Activated CD8-positive, alpha-beta T cell treated with anti-CD3 and anti-CD28 coated beads for 36 hours (primary cell): ENCODE measurements around the gene FAM83C. TPM values are rescaled to one million over a fixed set of nuclear protein-coding genes. Genes with fewer than 3 reads are reported as not detected.

Source experiments
- ATAC-seq: fragments of 200-7000 bp; cut with Tn5 transposase; one replicate; pipeline ENCODE4 v1.10.0; 2021; ENCODE audit warnings: mild to moderate bottlenecking, moderate library complexity
- CTCF ChIA-PET: fragments of 350-600 bp; sonication (Branson Sonifier 250); formaldehyde crosslinking; loops from one replicate; lab custom pipeline; 2021; ENCODE audit warnings: antibody characterized with exemption; lab: Charles Lee
- POLR2A ChIA-PET: fragments of 350-600 bp; sonication (Branson Sonifier 250); formaldehyde crosslinking; loops from one replicate; lab custom pipeline; 2021; ENCODE audit warnings: antibody characterized with exemption; lab: Charles Lee
- DNase-seq: peaks from one replicate; pipeline ENCODE4 v3.0.0-alpha.2; 2020
- H3K27ac Mint-ChIP-seq: one replicate; pipeline ENCODE4 v1.8.0; 2021; ENCODE audit warnings: mild to moderate bottlenecking, mixed read lengths
- H3K27me3 Mint-ChIP-seq: one replicate; pipeline ENCODE4 v1.8.0; 2021; ENCODE audit warnings: mixed read lengths
- H3K36me3 Mint-ChIP-seq: one replicate; pipeline ENCODE4 v1.8.0; 2021; ENCODE audit warnings: low read depth, mixed read lengths
- H3K4me1 Mint-ChIP-seq: one replicate; pipeline ENCODE4 v1.8.0; 2021; ENCODE audit warnings: low read depth, mixed read lengths
- H3K4me3 Mint-ChIP-seq: one replicate; pipeline ENCODE4 v1.8.0; 2021; ENCODE audit warnings: mild to moderate bottlenecking, moderate library complexity, mixed read lengths
- H3K9me3 Mint-ChIP-seq: one replicate; pipeline ENCODE4 v1.8.0; 2021; ENCODE audit warnings: mixed read lengths
- CTCF ChIP-seq: fragments of 200-600 bp; IDR thresholded peaks from one replicate; pipeline ENCODE4 v1.8.0; 2022; ENCODE audit warnings: antibody characterized with exemption, mild to moderate bottlenecking
- intact Hi-C: fragments of 100-400 bp; cut with micrococcal nuclease; formaldehyde crosslinking; loops from one replicate; pipeline ENCODE4 v1.10.0; 2022
- total RNA-seq, 2 experiments: library from RNA; stranded (reverse); gene quantifications; one replicate each; pipeline ENCODE4 v1.2.3, GENCODE V29; 2021

Gene FAM83C
- total RNA-seq, 2 experiments from 2014 or later = not detected

GRCh38 chr20:35326021-35326739, 34.0 kb upstream of the FAM83C start:
- ChIA-PET POLR2A (interaction anchor here (0.6 to 1.2 kb wide), 2 partner anchors 21 to 43 kb away, joined by 3 read pairs; no protein-coding TSS in a partner anchor), CTCF (no interaction called here)
- intact Hi-C loops = no loop called here
- Mint-ChIP-seq H3K27ac (peak overlapping the region; percentile 2), H3K27me3 (no peaks in the 10 kb centered on the region), H3K4me3 (no peak overlapping the region), H3K4me1 (peaks cover 46% of the 10 kb centered on the region), H3K36me3 (peaks cover 4% of the 10 kb centered on the region), H3K9me3 (no peaks in the 10 kb centered on the region)
- no peak for DNase-seq
- no peak for ATAC-seq
- no peak for TF ChIP-seq CTCF

GRCh38 chr20:35325401-35325800, 33.2 kb upstream of the FAM83C start:
- ATAC-seq (no peak), DNase-seq (no peak)
- intact Hi-C loops = no loop called here
- Mint-ChIP-seq H3K27me3 (no peaks in the 10 kb centered on the region), H3K36me3 (peaks cover 4% of the 10 kb centered on the region), H3K9me3 (no peaks in the 10 kb centered on the region), H3K27ac (no peak overlapping the region), H3K4me3 (no peak overlapping the region), H3K4me1 (peaks cover 42% of the 10 kb centered on the region)
- ChIA-PET POLR2A (no interaction called here), CTCF (no interaction called here)
- no peak for TF ChIP-seq CTCF

- Mint-ChIP-seq H3K27me3 (no peaks in the 10 kb centered on the region), H3K36me3 (peaks cover 2% of the 10 kb centered on the region), H3K4me3 (no peak overlapping the region), H3K4me1 (peaks cover 25% of the 10 kb centered on the region), H3K9me3 (no peaks in the 10 kb centered on the region), H3K27ac (no peak overlapping the region)
- intact Hi-C loops = no loop called here
- DNase-seq (no peak), ATAC-seq (no peak)
- ChIA-PET POLR2A (interaction anchor here (1.2 kb wide), 1 partner anchor 36 kb away, joined by 3 read pairs; the partner anchor contains the start of gene EIF6), CTCF (interaction anchor here (0.8 to 6.1 kb wide), 5 partner anchors 10 to 119 kb away, joined by 3 to 37 read pairs (median 3); no protein-coding TSS in a partner anchor)
- no peak for TF ChIP-seq CTCF
These were observed 28.3 kb upstream of the FAM83C start for GRCh38 chr20:35320396-35321126.

- Mint-ChIP-seq H3K27ac (no peak overlapping the region), H3K36me3 (peaks cover 6% of the 10 kb centered on the region)
These were observed 27.6 kb upstream of the FAM83C start for GRCh38 chr20:35319871-35320197.

More at GRCh38 chr20:35319871-35320197, 27.6 kb upstream of the FAM83C start:
- intact Hi-C loops = no loop called here
- Mint-ChIP-seq H3K4me1 (peaks cover 32% of the 10 kb centered on the region), H3K27me3 (no peaks in the 10 kb centered on the region), H3K9me3 (no peaks in the 10 kb centered on the region), H3K4me3 (no peak overlapping the region)
- DNase-seq = no peak
- POLR2A ChIA-PET = interaction anchor here (1.2 kb wide), 1 partner anchor 35 kb away, joined by 3 read pairs; the partner anchor contains the start of gene EIF6
- CTCF ChIA-PET = interaction anchor here (1.0 to 6.1 kb wide), 4 partner anchors 11 to 120 kb away, joined by 3 to 37 read pairs (median 11); no protein-coding TSS in a partner anchor
- no peak for TF ChIP-seq CTCF
- no peak for ATAC-seq
